Panc1 (cell line): ENCODE measurements around the gene MIPOL1.

Experiments
- CTCF ChIP-seq: fragments of 450-650 bp; IDR thresholded peaks from 2 replicates; pipeline ENCODE4 v1.5.1; 2017; ENCODE audit warnings: mild to moderate bottlenecking
- REST ChIP-seq, 2 experiments: IDR thresholded peaks; 2 replicates each; pipeline ENCODE4 v1.6.1; 2011 to 2012; ENCODE audit warnings: low read depth in 2 of 2, control low read depth in 1 of 2, low read length in 1 of 2, mild to moderate bottlenecking in 1 of 2, moderate library complexity in 1 of 2; ENCODE audit not compliant: insufficient read depth in 1 of 2

- TF ChIP-seq CTCF (no peak), REST (IDR thresholded peaks at IDR 0.05; ENCODE audit: insufficient read depth in 1 of 2, low read depth in 2 of 2, low read length in 1 of 2) (no peak)
Measured at GRCh38 chr14:37369425-37369824, 171.7 kb downstream of the MIPOL1 start.
